Measurements from ENCODE around the gene BARX2. TPM values are rescaled to one million over a fixed set of nuclear protein-coding genes. Genes with fewer than 3 reads are reported as not detected.

BARX2 gene
- total RNA-seq, 1 donor from 2014 or later, result 2.4 TPM

- no peak for DNase-seq (ENCODE audit: low spot score, unreplicated experiment)
- peaks cover 19% of the 10 kb centered on the region for H3K27me3 Mint-ChIP-seq
- H3K36me3 Mint-ChIP-seq (ENCODE audit: insufficient read depth), result no peaks in the 10 kb centered on the region
- H3K4me1 Mint-ChIP-seq (ENCODE audit: low read depth), result no peaks in the 10 kb centered on the region
- H3K9me3 Mint-ChIP-seq (ENCODE audit: low read depth), result peaks cover 6% of the 10 kb centered on the region
- H3K4me3 Mint-ChIP-seq (ENCODE audit: low read depth), result no peak overlapping the region
- no peak overlapping the region for H3K27ac Mint-ChIP-seq
- no peak for TF ChIP-seq CTCF (IDR thresholded peaks at IDR 0.05; ENCODE audit: unreplicated experiment)
These were observed 21.0 kb upstream of the BARX2 start for GRCh38 chr11:129354691-129355090.

DNA sequence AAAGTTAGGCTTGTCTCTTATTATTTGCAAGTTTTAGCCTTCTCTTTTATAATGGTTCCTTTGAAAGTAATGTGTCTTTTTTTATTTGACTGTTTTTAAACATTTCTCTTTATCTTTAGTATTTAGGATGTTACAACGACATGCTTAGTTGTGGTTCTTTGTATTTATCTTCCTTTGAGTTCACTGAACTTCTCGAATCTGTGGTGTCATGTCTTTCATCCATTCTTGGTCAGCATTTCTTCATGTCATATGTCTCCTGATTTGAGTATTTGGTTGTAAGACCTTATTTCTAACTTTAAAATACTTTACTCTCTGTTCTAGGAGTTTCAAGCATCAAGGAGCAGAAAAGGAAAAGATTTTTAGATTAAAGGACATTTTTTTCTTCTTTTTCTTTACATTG, 15.9 kb upstream of the BARX2 start:
- Mint-ChIP-seq H3K4me3 (ENCODE audit: low read depth) (no peak overlapping the region), H3K36me3 (ENCODE audit: insufficient read depth) (no peaks in the 10 kb centered on the region), H3K27me3 (peaks cover 3% of the 10 kb centered on the region), H3K4me1 (ENCODE audit: low read depth) (no peaks in the 10 kb centered on the region), H3K27ac (no peak overlapping the region), H3K9me3 (ENCODE audit: low read depth) (peaks cover 12% of the 10 kb centered on the region)
- no peak for DNase-seq (ENCODE audit: low spot score, unreplicated experiment)
- TF ChIP-seq CTCF (IDR thresholded peaks at IDR 0.05; ENCODE audit: unreplicated experiment), result no peak

DNA sequence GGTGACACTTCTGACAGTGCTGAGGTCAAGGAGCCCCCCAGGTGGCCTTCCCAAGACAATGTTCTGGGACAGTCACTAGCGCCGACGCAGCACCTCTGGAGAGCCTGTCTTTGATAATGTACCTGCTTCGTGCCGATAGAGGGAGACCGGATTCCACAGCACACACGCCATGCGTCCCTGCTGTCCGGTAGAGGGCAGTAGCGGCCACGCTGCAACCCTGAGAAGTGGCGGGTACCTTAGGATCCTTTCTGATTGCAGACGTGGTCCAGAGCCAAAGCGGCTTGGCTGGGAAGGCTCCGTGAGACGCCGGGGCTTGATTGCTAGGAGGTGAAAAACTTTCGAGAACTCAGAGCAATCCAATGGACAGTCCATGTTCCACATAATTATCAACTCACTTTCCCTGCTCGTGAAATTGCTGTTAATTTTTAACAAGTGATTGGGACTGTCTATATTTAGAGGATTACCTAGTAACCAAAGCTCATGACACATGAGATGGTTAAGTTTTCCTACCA, 11.4 kb upstream of the BARX2 start:
- H3K4me3 Mint-ChIP-seq (ENCODE audit: low read depth), result no peak overlapping the region
- DNase-seq (ENCODE audit: low spot score, unreplicated experiment), result peak; percentile 81
- TF ChIP-seq CTCF (IDR thresholded peaks at IDR 0.05; ENCODE audit: unreplicated experiment), result peak; percentile 100
- H3K27ac Mint-ChIP-seq, result no peak overlapping the region
- peaks cover 12% of the 10 kb centered on the region for H3K9me3 Mint-ChIP-seq (ENCODE audit: low read depth)
- peaks cover 18% of the 10 kb centered on the region for H3K27me3 Mint-ChIP-seq
- H3K4me1 Mint-ChIP-seq (ENCODE audit: low read depth), result peaks cover 16% of the 10 kb centered on the region
- H3K36me3 Mint-ChIP-seq (ENCODE audit: insufficient read depth), result no peaks in the 10 kb centered on the region

DNA sequence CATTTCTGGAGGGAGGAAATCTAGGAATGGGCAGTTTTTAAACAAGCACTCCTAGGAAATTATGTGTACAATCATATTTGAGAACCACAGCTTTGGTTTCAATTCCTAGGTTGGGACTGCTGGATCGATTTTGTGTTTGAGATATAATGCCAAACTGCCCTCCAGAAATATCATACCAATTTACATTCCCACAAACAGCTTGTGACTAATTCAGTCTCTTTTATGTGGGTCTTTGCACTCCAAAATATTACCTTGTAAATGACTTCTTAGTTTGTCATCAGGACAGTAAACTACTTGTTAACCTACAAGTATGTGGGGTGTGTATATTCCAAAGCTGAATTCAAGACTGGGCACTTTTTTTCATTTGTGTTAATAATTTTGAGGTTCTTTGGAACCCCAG, 9.8 kb upstream of the BARX2 start:
- Mint-ChIP-seq H3K9me3 (ENCODE audit: low read depth) (no peaks in the 10 kb centered on the region), H3K27me3 (peaks cover 31% of the 10 kb centered on the region), H3K4me3 (ENCODE audit: low read depth) (no peak overlapping the region), H3K36me3 (ENCODE audit: insufficient read depth) (no peaks in the 10 kb centered on the region), H3K27ac (no peak overlapping the region), H3K4me1 (ENCODE audit: low read depth) (peaks cover 24% of the 10 kb centered on the region)
- no peak for DNase-seq (ENCODE audit: low spot score, unreplicated experiment)
- no peak for TF ChIP-seq CTCF (IDR thresholded peaks at IDR 0.05; ENCODE audit: unreplicated experiment)

GRCh38 chr11:129366737-129367597, 8.7 kb upstream of the BARX2 start:
- Mint-ChIP-seq H3K27ac (no peak overlapping the region), H3K27me3 (peaks cover 43% of the 10 kb centered on the region), H3K36me3 (ENCODE audit: insufficient read depth) (no peaks in the 10 kb centered on the region), H3K4me1 (ENCODE audit: low read depth) (peaks cover 24% of the 10 kb centered on the region), H3K4me3 (ENCODE audit: low read depth) (no peak overlapping the region), H3K9me3 (ENCODE audit: low read depth) (no peaks in the 10 kb centered on the region)
- no peak for TF ChIP-seq CTCF (IDR thresholded peaks at IDR 0.05; ENCODE audit: unreplicated experiment)
- no peak for DNase-seq (ENCODE audit: low spot score, unreplicated experiment)

Measured in progenitor cell of endocrine pancreas (in vitro differentiated cells).